Left lung (tissue), 10 donors: Measurements from ENCODE around the gene COMMD9. TPM values are rescaled to one million over a fixed set of nuclear protein-coding genes. Genes with fewer than 3 reads are reported as not detected.

Experiments
- ATAC-seq: fragments of 200-7000 bp; cut with Tn5 transposase; one replicate; pipeline ENCODE4 v1.9.1; 2020; ENCODE audit warnings: moderate library complexity
- DNase-seq, 4 donors: peaks; one replicate each; pipeline ENCODE4 v3.0.0-alpha.2; 2013 to 2020
- H3K27ac ChIP-seq, 2 donors: fragments of 200-600 bp; sonication (generic) in 1 of 2; one replicate each; pipeline versions ENCODE4 v1.5.0 to v1.8.0; 2020 to 2021
- H3K27me3 ChIP-seq, 2 donors: fragments of 200-600 bp; sonication (generic) in 1 of 2; one replicate each; pipeline versions ENCODE4 v1.5.0 to v1.8.0; 2020 to 2021
- H3K36me3 ChIP-seq, 2 donors: fragments of 200-600 bp; sonication (generic) in 1 of 2; one replicate each; pipeline versions ENCODE4 v1.5.0 to v1.8.0; 2020 to 2021
- H3K4me1 ChIP-seq, 2 donors: fragments of 200-600 bp; one replicate each; pipeline ENCODE4 v1.8.0; 2021
- H3K4me3 ChIP-seq, 2 donors: fragments of 200-600 bp; sonication (generic) in 1 of 2; one replicate each; pipeline versions ENCODE4 v1.5.0 to v1.8.0; 2020 to 2021; ENCODE audit warnings: mild to moderate bottlenecking in 1 of 2
- H3K9me3 ChIP-seq, 2 donors: fragments of 200-600 bp; sonication (generic) in 1 of 2; one replicate each; pipeline versions ENCODE4 v1.5.0 to v1.8.0; 2020 to 2021
- intact Hi-C, 2 donors: fragments of 100-400 bp; cut with DNase I; formaldehyde crosslinking; loops; one replicate each; pipeline versions ENCODE4 v1.11.2 to v1.14.2; 2022
- polyA plus RNA-seq, 6 donors: library from polyadenylated mRNA; unstranded; fragments of 120-200 nt; gene quantifications; one replicate each; pipeline ENCODE4 v1.2.1, GENCODE V29; 2013; ENCODE audit not compliant: insufficient read length in 6 of 6
- total RNA-seq, 2 donors: library from RNA; stranded (reverse); fragmentation: NEBNext Ultra II Directional; extraction: Animal tissue kit (Norgen Biotek cat#: 25700); gene quantifications; one replicate each; pipeline ENCODE4 v1.2.1, GENCODE V29; 2021
- TF ChIP-seq, protein P1 (sequence below), 2 donors: fragments of 200-600 bp; sonication (generic) in 1 of 2; IDR thresholded peaks; one replicate each; pipeline versions ENCODE4 v1.5.0 to v1.8.0; 2021; ENCODE audit warnings: antibody characterized with exemption in 2 of 2
- donor health status: DM: no; HTN: yes; CAD: no.
- donor health status: DM: no; HTN: no; CAD: no.

The COMMD9 gene
- total and polyA plus RNA-seq, 8 donors, result 59.9 to 87.2 (median 69.5) TPM

DNA sequence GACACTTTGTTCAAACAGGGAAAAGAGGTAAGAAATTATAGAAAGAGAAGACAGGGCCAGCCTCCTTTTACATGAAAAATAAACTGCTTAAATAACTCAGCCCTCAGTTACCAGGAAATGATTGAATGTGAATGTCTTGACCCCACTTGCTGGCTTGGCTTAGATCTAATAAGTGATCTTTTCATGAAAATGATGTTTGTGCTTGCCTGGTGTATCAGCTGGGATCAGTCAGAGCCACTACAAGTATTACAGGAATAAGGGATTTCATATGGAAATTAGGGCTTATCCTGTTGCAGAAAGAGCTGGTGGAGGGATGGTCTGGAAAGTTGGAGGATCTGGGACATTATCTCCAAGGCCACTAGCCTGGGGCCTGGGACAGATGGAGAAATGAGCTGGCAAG, 51.8 kb downstream of the COMMD9 start:
- TF ChIP-seq, protein P1, sequence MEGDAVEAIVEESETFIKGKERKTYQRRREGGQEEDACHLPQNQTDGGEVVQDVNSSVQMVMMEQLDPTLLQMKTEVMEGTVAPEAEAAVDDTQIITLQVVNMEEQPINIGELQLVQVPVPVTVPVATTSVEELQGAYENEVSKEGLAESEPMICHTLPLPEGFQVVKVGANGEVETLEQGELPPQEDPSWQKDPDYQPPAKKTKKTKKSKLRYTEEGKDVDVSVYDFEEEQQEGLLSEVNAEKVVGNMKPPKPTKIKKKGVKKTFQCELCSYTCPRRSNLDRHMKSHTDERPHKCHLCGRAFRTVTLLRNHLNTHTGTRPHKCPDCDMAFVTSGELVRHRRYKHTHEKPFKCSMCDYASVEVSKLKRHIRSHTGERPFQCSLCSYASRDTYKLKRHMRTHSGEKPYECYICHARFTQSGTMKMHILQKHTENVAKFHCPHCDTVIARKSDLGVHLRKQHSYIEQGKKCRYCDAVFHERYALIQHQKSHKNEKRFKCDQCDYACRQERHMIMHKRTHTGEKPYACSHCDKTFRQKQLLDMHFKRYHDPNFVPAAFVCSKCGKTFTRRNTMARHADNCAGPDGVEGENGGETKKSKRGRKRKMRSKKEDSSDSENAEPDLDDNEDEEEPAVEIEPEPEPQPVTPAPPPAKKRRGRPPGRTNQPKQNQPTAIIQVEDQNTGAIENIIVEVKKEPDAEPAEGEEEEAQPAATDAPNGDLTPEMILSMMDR (IDR thresholded peaks at IDR 0.05), result no peak
- Histone ChIP-seq H3K27me3 (no peaks in the 10 kb centered on the region), H3K4me1 (no peaks in the 10 kb centered on the region), H3K9me3 (no peaks in the 10 kb centered on the region), H3K27ac (no peak overlapping the region), H3K4me3 (no peak overlapping the region), H3K36me3 (no peaks in the 10 kb centered on the region)
- ATAC-seq (no peak), DNase-seq (peak in 2 of 4 donors; percentile 29 to 49)
- intact Hi-C loops, result no loop called here

DNA sequence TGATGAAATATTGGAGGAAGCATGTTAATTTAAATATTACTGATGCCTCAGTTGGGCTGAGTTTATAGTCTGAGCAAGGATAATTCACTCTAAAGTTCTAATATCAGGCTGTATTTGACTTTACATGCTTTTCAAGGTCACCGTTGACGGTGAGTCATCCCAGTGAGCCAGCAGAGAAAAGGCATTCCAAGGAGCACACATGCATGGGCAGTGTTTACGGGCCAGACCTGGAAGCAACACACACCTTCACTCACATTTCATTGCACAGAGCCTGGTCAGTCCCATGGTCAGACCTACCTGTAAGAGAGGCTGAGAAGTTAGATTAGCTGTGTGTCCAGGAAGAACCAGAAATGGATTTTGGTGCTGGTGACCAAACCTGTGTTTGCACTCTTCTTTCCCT, 53.5 kb downstream of the COMMD9 start:
- ATAC-seq (no peak), DNase-seq (no peak)
- H3K4me1 ChIP-seq, result no peaks in the 10 kb centered on the region
- TF ChIP-seq, protein P1 (IDR thresholded peaks at IDR 0.05), result no peak
- H3K36me3 ChIP-seq, result no peaks in the 10 kb centered on the region
- intact Hi-C loops, result no loop called here
- H3K4me3 ChIP-seq, result no peak overlapping the region
- no peak overlapping the region for H3K27ac ChIP-seq
- no peaks in the 10 kb centered on the region for H3K9me3 ChIP-seq
- H3K27me3 ChIP-seq, result no peaks in the 10 kb centered on the region

DNA sequence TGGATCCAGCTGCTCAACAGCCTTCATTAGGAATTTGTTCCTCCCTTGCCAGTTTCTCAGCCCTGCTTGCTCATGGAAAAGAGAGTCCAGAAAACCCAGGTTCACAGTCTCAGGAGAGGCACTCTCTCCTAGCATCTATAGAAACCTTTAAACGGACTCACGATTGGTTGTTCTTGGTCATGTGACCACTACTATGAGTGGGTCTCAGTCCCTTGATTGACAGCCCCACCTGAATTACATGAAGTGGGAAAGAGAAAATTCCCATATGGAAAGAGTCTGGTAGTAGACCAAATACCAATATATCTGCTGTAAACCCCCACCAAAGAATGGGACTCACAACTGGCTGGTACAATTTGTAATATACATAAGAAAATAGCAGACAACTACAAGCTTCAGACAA, 54.4 kb downstream of the COMMD9 start:
- no peaks in the 10 kb centered on the region for H3K4me1 ChIP-seq
- no peaks in the 10 kb centered on the region for H3K27me3 ChIP-seq
- H3K27ac ChIP-seq, result no peak overlapping the region
- DNase-seq, result no peak
- H3K36me3 ChIP-seq, result no peaks in the 10 kb centered on the region
- intact Hi-C loops, result no loop called here
- no peak for ATAC-seq
- TF ChIP-seq, protein P1 (IDR thresholded peaks at IDR 0.05), result no peak
- no peaks in the 10 kb centered on the region for H3K9me3 ChIP-seq
- H3K4me3 ChIP-seq, result no peak overlapping the region

DNA sequence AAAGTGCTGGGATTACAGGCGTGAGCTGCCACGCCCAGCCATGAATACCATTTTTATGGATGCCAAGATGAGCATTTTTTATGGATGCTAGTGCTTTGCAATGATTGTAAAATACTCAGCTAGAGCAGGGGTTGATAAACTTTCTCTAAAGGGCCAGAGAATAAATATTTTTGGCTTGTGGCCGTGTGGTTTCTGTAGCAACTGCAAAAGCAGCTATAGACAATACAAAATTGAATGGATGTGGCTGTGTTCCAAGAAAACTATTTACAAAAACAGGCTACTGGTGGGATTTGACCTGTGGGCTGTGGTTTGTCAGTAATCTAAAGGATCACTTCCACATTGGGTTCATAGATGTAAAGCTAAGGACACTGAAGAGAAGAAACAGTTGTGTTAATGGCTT, 56.0 kb downstream of the COMMD9 start:
- no peaks in the 10 kb centered on the region for H3K36me3 ChIP-seq
- TF ChIP-seq, protein P1 (IDR thresholded peaks at IDR 0.05), result no peak
- DNase-seq, result peak in 2 of 4 donors; percentile 30 to 51
- intact Hi-C loops, result no loop called here
- no peak overlapping the region for H3K4me3 ChIP-seq
- ATAC-seq, result no peak
- no peaks in the 10 kb centered on the region for H3K27me3 ChIP-seq
- H3K27ac ChIP-seq, result no peak overlapping the region
- H3K9me3 ChIP-seq, result no peaks in the 10 kb centered on the region
- H3K4me1 ChIP-seq, result no peaks in the 10 kb centered on the region

DNA sequence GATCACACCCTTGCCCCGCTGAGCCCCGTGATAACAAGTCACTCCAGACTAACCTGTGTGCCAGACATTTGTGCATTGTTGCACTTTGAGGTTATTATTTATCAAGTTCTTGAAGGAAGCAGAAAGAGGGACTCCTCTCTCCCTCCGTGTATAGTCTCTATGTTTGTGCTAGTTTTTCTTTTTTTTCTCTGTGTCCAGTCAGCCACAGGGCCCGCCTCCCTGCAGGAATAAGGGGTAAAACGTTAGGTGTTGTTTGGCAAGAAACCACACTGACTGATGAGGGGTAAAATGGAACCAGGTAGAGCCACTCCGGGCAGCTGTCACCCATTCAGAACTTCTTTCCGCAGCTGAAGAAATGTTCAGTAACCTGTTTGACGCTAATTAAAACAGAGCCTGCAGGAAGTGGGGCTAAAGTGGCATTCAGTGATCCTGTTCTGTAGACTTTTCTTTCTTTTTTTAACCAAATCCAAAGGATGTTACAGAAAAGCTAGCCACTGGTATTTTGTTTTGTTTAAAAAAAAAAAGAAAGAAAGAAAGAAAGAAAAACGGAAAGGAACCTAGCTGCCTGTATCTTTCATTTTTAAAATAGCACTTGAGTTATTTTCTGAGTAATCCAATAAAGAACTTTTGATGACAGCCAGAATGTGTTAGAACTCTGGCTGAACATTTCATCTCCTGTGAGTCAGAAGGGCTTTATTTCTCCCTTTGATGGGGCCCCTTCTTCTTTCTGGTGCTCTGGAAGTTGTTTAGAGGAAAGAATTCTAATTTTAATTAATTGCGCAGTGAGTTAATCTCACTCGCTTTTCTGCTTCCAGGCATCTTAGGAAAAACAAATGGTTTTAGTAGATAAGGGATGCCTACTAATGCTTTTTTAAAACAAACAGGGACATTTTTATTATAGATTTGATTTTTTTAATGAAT, 58.2 kb downstream of the COMMD9 start:
- no peaks in the 10 kb centered on the region for H3K9me3 ChIP-seq
- TF ChIP-seq, protein P1 (IDR thresholded peaks at IDR 0.05), result no peak
- DNase-seq (no peak), ATAC-seq (peak; percentile 45)
- H3K4me1 ChIP-seq, result no peaks in the 10 kb centered on the region
- no peaks in the 10 kb centered on the region for H3K36me3 ChIP-seq
- no peak overlapping the region for H3K4me3 ChIP-seq
- intact Hi-C loops, result no loop called here
- H3K27ac ChIP-seq, result no peak overlapping the region
- H3K27me3 ChIP-seq, result no peaks in the 10 kb centered on the region
